GM12878 (cell line): ENCODE results near the gene LSM12. TPM values are rescaled to one million over a fixed set of nuclear protein-coding genes. Genes with fewer than 3 reads are reported as not detected.

Experiments used
- ESRRA ChIP-seq: IDR thresholded peaks from 2 replicates; pipeline ENCODE4 v1.6.1; 2012; ENCODE audit warnings: mild to moderate bottlenecking, low read length, improper control_type of control experiment
- FOXM1 ChIP-seq: IDR thresholded peaks from 2 replicates; pipeline ENCODE4 v1.6.1; 2012; ENCODE audit warnings: low read depth, mild to moderate bottlenecking, inconsistent platforms, low read length, moderate library complexity
- MEF2B ChIP-seq: fragments of 450-650 bp; IDR thresholded peaks from 2 replicates; pipeline ENCODE4 v1.6.1; 2018; ENCODE audit warnings: mild to moderate bottlenecking, moderate library complexity; ENCODE audit not compliant: partially characterized antibody, poor library complexity, severe bottlenecking
- MTA2 ChIP-seq: fragments of 450-650 bp; IDR thresholded peaks from 2 replicates; pipeline ENCODE4 v1.6.1; 2016; ENCODE audit warnings: low read depth, mild to moderate bottlenecking, moderate library complexity
- NFYA ChIP-seq: IDR thresholded peaks from 2 replicates; pipeline ENCODE4 v1.6.1; 2011; ENCODE audit warnings: low read depth, mild to moderate bottlenecking, low read length, improper control_type of control experiment, borderline replicate concordance
- NFYB ChIP-seq: IDR thresholded peaks from 2 replicates; pipeline ENCODE4 v1.6.1; 2011; ENCODE audit warnings: low read depth, mild to moderate bottlenecking, low read length, improper control_type of control experiment, moderate library complexity; ENCODE audit not compliant: insufficient read depth
- NR2C1 ChIP-seq: fragments of 450-650 bp; IDR thresholded peaks from 2 replicates; pipeline ENCODE4 v1.6.1; 2017; ENCODE audit warnings: antibody characterized with exemption, mild to moderate bottlenecking, moderate library complexity
- NR2F1 ChIP-seq: fragments of 450-650 bp; conservative IDR thresholded peaks from 2 replicates; pipeline ENCODE4 v1.6.1; 2017; ENCODE audit warnings: mild to moderate bottlenecking
- POLR2AphosphoS2 ChIP-seq: IDR thresholded peaks from 2 replicates; pipeline ENCODE4 v1.6.1; 2011; ENCODE audit warnings: low read depth, mild to moderate bottlenecking, low read length, improper control_type of control experiment, moderate library complexity
- RBBP5 ChIP-seq: fragments of 200-600 bp; sonication (generic); conservative IDR thresholded peaks from 2 replicates; pipeline ENCODE4 v1.6.1; 2016
- RCOR1 ChIP-seq: conservative IDR thresholded peaks from 2 replicates; pipeline ENCODE4 v1.6.1; 2012; ENCODE audit warnings: low read depth, low read length, improper control_type of control experiment
- REST ChIP-seq: IDR thresholded peaks from 2 replicates; pipeline ENCODE4 v1.6.1; 2012; ENCODE audit warnings: mild to moderate bottlenecking, low read depth, low read length
- RUNX3 ChIP-seq: IDR thresholded peaks from 2 replicates; pipeline ENCODE4 v1.6.1; 2012; ENCODE audit warnings: low read length, inconsistent platforms
- SKIL ChIP-seq: fragments of 450-650 bp; IDR thresholded peaks from 2 replicates; pipeline ENCODE4 v1.6.1; 2017; ENCODE audit warnings: mild to moderate bottlenecking, low read depth, inconsistent platforms; ENCODE audit not compliant: poor library complexity, severe bottlenecking
- SPI1 ChIP-seq: IDR thresholded peaks from 2 replicates; pipeline ENCODE4 v1.6.1; 2011; ENCODE audit warnings: low read depth, mild to moderate bottlenecking, low read length, moderate library complexity, borderline replicate concordance; ENCODE audit not compliant: insufficient read depth
- SRF ChIP-seq, 2 experiments: IDR thresholded peaks; 2 replicates each; pipeline ENCODE4 v1.6.1; 2011; ENCODE audit warnings: low read depth in 2 of 2, low read length in 2 of 2, mild to moderate bottlenecking in 1 of 2, moderate library complexity in 1 of 2
- ZNF217 ChIP-seq: fragments of 450-650 bp; IDR thresholded peaks from 2 replicates; pipeline ENCODE4 v1.6.1; 2017; ENCODE audit warnings: antibody characterized with exemption, mild to moderate bottlenecking
- polyA plus RNA-seq, 11 experiments: library from polyadenylated mRNA; depleted of rRNA in 4 of 11; unstranded in 6 of 11; stranded (reverse) in 5 of 11; fragments of >200 nt; fragmentation: Nextera tagmentation in 4 of 11; fragmentation: Illumina TruSeq in 1 of 11; extraction: Ambion mirVana in 4 of 11; extraction: Trizol in 1 of 11; gene quantifications; 1 replicate in 1 of 11; 2 replicates in 10 of 11; pipeline versions ENCODE4 v1.2.1 to v1.2.3, GENCODE V29; 2011 to 2016; ENCODE audit warnings: inconsistent platforms in 2 of 11, missing spikeins in 2 of 11, low read depth in 1 of 11
- total RNA-seq, 4 experiments: library from RNA; depleted of rRNA in 3 of 4; stranded (reverse); fragments of >200 nt in 3 of 4; fragmentation: Illumina TruSeq in 1 of 4; extraction: Trizol in 1 of 4; gene quantifications; 2 replicates each; pipeline versions ENCODE4 v1.2.1 to v1.2.3, GENCODE V29; 2013 to 2021
- TF ChIP-seq, protein P1 (sequence below): fragments of 450-650 bp; IDR thresholded peaks from 2 replicates; pipeline ENCODE4 v1.6.1; 2017; ENCODE audit warnings: borderline replicate concordance
- TF ChIP-seq, protein P2 (sequence below): fragments of 450-650 bp; formaldehyde crosslinking; IDR thresholded peaks from 2 replicates; pipeline ENCODE4 v1.5.0; 2022; ENCODE audit warnings: mild to moderate bottlenecking, missing genetic modification characterization

Gene LSM12
- total and polyA plus RNA-seq, 10 of the 15 experiments (the other 5 are each of a cell fraction or from before 2014, with no cell fraction given): 51.1 to 206 (median 70.8) TPM

DNA sequence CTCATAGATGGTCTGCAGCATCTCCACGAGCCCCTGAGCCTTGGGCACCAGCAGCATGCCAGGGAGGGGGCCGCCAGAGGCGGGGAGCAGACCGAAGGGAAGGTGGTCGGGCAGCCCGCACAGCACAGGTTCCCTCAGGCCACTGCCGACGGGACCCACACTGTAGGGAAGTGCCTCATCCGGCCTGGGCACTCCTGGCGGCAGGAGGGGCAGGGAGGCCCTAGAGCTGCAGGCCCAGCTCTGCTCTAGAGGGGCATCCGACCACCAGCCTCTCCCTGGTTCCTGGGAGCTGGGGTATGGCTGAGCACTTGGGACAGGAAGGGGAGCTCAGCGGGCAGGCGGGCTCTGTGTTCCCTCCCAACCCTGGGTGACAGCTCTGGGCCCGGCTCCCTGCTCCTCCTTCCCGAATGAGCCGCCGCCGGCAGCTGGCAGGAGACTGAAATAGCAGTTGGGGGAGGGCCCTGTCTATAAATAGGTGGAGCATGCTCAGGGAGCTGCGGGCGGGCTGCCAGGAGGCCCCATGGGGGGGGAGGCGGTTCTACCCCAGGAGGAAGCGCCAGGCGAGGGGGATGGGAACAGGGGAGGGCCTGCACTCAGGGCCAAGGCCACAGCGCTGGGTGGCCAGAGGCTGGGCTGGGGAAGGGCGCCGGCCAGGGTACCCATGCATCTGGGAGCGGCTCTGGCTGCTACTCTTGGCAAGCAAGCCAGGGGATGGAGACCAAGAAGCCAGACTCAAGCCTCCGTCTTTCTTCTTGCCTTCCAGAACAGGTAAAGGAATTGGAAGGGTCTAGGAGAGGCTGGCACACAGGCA, 44.6 kb upstream of the LSM12 start (continued):
- TF ChIP-seq, protein P1, sequence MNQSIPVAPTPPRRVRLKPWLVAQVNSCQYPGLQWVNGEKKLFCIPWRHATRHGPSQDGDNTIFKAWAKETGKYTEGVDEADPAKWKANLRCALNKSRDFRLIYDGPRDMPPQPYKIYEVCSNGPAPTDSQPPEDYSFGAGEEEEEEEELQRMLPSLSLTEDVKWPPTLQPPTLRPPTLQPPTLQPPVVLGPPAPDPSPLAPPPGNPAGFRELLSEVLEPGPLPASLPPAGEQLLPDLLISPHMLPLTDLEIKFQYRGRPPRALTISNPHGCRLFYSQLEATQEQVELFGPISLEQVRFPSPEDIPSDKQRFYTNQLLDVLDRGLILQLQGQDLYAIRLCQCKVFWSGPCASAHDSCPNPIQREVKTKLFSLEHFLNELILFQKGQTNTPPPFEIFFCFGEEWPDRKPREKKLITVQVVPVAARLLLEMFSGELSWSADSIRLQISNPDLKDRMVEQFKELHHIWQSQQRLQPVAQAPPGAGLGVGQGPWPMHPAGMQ: no peak
- TF ChIP-seq SPI1 (peak; percentile 33; the same call in 1 of the 2 replicates), MTA2 (0 out of 2 replicates have a peak, but pooled peaks have one; percentile 9), SRF (IDR thresholded peaks at IDR 0.05; ENCODE audit: low read depth in 2 of 2, low read length in 2 of 2) (no peak), ZNF217 (no peak), NR2F1 (no peak), SKIL (no peak), NR2C1 (no peak), POLR2AphosphoS2 (peak; percentile 28; the same call in 1 of the 2 replicates), FOXM1 (no peak), RCOR1 (no peak), RBBP5 (no peak), REST (no peak), RUNX3 (0 out of 2 replicates have a peak, but pooled peaks have one; percentile 23), MEF2B (peak; percentile 93), NFYB (no peak), ESRRA (no peak), NFYA (no peak)
- TF ChIP-seq, protein P2, sequence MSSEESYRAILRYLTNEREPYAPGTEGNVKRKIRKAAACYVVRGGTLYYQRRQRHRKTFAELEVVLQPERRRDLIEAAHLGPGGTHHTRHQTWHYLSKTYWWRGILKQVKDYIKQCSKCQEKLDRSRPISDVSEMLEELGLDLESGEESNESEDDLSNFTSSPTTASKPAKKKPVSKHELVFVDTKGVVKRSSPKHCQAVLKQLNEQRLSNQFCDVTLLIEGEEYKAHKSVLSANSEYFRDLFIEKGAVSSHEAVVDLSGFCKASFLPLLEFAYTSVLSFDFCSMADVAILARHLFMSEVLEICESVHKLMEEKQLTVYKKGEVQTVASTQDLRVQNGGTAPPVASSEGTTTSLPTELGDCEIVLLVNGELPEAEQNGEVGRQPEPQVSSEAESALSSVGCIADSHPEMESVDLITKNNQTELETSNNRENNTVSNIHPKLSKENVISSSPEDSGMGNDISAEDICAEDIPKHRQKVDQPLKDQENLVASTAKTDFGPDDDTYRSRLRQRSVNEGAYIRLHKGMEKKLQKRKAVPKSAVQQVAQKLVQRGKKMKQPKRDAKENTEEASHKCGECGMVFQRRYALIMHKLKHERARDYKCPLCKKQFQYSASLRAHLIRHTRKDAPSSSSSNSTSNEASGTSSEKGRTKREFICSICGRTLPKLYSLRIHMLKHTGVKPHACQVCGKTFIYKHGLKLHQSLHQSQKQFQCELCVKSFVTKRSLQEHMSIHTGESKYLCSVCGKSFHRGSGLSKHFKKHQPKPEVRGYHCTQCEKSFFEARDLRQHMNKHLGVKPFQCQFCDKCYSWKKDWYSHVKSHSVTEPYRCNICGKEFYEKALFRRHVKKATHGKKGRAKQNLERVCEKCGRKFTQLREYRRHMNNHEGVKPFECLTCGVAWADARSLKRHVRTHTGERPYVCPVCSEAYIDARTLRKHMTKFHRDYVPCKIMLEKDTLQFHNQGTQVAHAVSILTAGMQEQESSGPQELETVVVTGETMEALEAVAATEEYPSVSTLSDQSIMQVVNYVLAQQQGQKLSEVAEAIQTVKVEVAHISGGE (CRISPR knock-in tag): no peak
